Ramos (cell line): ENCODE results near the gene CFI.
"Not testable (repeated sequence)": the region's sequence is repeated elsewhere in the genome, so short reads cannot be mapped to it uniquely, and the experiment has no call there.

Source experiments
- in situ Hi-C: fragments of 300-500 bp; cut with MboI; formaldehyde crosslinking; loops from one replicate; pipeline ENCODE4 v1.14.3; 2022; ENCODE audit warnings: low sequenced_read_pairs; ENCODE audit not compliant: unreplicated experiment

Gene CFI

GRCh38 chr4:109801099-109801789, 555 bp downstream of the CFI start:
- in situ Hi-C loops, result loop anchor here (5.0 kb wide), 1 partner anchor 374 kb away; no protein-coding TSS in a partner anchor

- in situ Hi-C loops, result no loop called here
Observed at GRCh38 chr4:109798866-109799265, 2.9 kb downstream of the CFI start.

DNA sequence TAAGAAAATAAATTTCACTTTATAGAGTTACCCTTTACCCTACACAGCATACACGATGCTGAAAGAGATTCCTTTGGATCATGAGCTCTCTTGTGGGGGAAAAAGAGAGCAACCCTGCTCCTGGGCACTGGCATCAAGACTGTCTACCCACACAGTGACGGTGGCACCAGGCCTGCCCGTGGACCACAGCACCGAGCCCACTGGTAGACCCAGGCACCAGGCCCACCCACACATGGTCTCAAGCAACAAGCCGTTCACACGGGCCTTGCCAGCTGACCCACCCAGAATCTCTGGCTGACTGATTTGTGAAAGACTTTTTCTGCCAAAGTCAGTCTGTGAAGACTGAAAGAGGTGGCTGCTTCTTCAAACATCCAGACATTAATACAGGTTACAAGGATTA, 6.7 kb downstream of the CFI start:
- in situ Hi-C loops, result no loop called here

GRCh38 chr4:109787807-109788206, 14.0 kb downstream of the CFI start:
- in situ Hi-C loops, result no loop called here

GRCh38 chr4:109786846-109787245, 15.0 kb downstream of the CFI start:
- in situ Hi-C loops, result no loop called here

GRCh38 chr4:109782092-109782491, 19.7 kb downstream of the CFI start:
- in situ Hi-C loops, result not testable (repeated sequence)

DNA sequence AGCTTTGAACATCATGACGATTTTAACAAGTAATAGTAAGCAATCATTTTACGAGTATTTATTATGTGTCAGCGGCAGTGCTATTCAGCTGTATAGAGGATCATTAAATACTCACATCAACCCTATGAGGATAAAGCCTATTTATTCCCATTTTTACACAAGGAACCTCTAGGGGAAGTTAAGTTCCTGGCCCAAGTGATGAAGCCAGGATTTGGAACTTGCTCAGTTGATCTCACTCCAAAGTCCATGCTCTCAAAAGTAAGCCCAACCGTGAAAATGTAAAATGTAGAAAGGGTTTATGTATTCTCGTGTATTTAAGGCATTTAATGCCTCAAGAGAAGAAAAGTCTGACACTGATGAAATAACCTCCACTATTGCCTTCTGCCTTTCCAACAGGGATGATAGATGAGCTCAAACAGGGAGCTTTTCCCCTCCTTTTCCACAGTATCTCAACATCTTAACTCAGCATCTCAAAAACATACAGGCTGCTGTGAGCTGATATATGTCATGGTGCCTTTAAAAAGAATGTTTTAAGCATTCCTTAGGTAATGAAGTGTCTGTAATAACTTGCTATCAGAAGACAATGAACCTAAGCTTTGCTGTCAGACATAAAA, 36.9 kb downstream of the CFI start:
- in situ Hi-C loops, result no loop called here

GRCh38 chr4:109764376-109764775, 37.4 kb downstream of the CFI start:
- in situ Hi-C loops, result no loop called here

DNA sequence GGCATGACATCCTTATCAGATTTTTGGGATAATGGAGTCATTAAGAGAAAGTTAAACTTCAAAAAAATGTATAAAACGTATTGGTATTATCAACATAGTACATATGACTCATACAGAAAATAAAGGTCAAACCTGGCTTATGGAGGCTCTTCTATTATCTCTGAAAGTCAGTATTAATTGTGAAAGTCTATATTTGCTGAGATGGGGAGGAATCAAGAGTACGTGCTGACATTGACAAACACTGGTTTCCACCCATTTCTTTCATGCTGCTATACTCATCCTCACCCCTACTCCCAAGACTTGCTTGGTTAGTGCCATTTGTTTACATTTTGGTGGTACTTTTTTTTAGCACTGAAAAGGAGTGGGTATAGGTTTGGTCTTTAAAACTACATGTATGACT, 41.1 kb downstream of the CFI start:
- in situ Hi-C loops, result no loop called here

GRCh38 chr4:109755656-109756055, 46.1 kb downstream of the CFI start:
- in situ Hi-C loops, result no loop called here

DNA sequence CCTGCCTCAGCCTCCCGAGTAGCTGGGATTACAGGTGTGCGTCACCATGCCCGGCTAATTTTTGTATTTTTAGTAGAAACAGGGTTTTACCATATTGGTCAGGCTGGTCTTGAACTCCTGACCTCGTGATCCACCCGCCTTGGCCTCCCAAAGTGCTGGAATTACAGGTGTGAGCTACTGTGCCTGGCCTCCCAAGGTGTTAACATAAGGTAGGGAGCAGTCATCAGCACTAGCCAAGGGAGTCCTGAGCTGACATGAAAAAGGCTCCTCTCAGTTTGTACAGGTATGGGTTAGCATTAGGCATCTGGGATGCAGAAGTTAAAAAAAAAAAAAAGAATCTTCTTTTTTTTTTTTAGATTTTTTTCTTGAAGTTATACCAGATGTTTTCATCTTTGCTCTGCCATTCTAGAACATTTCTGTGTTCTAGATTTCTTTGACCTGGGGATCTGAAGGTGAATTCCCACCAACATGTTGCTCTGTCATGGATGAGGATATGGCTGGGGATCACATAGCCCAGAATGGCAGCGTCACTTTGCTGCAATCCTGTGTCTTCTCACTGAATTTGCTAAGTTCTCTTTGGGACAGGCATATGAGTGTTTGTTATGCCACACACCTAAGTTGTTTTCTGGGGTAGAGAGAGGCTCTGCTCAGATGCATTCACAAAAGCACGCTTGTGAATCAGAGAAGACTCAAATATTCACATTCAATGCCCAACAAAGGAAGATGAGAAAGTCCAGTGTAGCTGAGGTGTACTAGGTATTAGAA, 47.5 kb downstream of the CFI start:
- in situ Hi-C loops, result no loop called here

DNA sequence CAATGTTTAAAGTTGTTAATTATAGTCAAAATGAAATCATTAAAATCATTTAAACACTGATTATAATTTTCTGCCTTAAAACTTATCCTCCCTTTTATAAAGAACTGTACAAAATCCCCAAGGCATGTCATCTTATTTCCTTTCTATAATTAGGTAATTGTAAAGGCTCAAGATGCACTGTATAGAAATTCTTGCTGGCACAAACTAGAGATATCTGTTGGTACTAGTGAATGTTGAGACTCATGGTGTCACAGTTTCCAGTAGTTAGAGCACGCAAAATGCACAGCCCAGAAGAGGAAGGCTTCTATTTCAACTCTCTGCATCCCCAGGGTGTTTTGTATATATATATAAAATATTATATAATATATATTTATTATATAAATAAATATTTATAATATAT, 49.3 kb downstream of the CFI start:
- in situ Hi-C loops, result no loop called here

DNA sequence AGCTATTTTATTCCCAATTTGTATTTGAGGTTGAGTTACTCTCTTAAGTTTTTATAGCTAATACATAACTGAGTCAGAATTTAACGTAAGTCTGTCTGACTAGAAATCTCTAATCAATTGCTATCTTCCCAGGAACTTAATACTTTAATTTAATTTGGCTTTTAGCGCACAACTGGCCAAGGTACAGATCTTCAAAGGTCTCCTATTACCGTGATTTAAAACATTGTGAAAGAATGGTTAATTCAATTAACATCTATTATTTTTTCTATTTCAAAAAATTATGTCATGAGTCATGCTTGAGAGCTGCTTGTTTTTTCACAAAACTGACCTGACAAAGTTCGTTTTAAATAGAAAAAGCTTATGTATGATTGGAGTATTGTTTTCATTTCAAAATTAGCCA, 49.9 kb downstream of the CFI start:
- in situ Hi-C loops, result no loop called here

DNA sequence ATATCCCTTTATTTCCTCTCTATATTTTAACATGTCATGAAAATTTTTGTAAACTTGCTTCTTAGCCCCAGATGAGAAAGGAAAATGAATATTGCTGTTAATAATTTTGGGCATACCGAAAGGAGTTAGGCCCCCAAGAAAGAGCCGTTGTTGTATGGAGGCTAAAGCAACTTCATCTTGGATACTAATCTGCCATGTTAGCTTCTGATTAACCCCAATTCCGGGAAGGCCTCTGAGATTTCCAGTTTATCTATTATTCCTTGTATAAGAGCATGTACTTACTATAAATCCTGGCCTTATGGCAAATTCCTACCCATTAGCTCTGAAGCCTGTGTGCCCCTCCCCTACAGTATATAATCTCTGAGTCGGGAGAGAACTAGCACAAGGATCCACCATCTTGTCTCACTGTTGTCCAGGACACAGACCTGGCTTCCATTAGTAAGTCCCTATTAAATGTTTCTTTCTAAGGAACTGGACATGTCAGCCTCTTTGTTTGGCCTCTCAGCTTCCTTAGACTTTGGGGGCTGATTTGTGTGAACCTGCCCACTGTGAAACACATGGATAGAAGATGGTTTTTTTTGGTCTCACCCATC, 51.1 kb downstream of the CFI start:
- in situ Hi-C loops, result no loop called here

DNA sequence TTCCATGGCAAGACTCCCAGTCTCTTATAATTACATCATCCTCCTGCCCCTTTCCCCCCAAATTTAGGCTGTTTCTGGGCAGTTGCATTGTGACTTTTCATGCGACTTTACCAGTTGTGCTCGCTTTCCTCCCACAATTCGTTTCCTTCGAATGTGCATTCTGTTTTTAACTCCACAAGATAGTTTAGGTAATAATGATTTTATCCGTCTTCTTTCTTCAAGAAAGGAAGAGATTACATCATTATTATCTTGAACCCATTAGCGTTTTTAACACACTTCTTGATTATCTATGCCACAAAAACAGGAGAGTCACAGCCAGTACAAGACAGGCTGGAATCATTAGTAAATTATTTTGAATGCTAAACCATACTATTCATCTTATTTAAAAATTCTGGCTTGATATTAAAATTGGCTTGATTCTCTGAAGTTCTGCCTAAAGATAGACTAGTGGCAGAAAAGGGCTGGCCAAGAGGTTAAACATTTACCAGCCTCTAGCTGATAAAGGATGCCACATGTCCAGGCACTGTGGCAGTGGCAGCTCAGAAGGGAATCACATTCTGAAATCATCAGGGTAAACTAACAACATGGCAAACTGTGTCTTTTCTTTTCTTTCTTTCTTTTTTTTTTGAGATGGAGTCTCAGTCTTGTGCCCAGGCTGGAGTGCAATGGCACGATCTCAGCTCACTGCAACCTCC, 52.3 kb downstream of the CFI start:
- in situ Hi-C loops, result no loop called here

DNA sequence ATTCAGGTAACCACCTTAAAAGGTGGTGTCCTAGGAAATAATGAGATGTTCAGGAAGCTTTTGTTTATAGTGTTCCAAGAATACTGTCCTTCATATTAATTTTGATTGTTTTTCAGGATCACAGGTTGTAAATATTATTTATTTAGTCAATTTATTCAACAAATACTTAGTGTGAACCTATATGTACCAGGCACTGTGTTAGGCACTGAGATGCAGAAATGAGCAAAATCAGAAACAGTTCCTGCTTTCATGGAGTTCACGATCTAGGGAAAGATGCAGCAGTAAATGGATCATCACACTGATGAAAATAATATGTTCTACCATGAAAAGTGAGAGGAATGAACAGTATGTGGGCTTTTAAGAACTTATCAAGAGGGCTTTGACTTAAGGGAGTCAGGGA, 53.7 kb downstream of the CFI start:
- in situ Hi-C loops, result no loop called here

GRCh38 chr4:109746728-109747127, 55.1 kb downstream of the CFI start:
- in situ Hi-C loops, result no loop called here

DNA sequence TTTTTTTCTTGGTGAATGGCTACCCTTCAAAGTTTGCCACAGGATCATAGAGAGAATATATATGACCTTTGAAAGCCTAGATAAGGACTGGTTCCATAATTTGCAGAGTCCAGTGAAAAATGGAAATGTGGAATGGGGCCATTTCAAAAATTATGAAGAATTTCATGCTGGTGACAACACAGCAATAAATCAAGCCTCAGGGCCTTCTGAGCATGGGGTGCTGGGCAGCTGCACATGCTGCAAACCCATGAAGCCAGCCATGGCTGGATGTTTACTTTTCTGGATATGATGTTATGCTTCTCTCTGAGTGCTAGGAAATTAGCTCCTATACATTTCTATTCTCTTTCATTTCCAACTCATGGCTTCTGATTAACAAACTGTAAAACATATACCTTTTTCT, 56.0 kb downstream of the CFI start:
- in situ Hi-C loops, result no loop called here

DNA sequence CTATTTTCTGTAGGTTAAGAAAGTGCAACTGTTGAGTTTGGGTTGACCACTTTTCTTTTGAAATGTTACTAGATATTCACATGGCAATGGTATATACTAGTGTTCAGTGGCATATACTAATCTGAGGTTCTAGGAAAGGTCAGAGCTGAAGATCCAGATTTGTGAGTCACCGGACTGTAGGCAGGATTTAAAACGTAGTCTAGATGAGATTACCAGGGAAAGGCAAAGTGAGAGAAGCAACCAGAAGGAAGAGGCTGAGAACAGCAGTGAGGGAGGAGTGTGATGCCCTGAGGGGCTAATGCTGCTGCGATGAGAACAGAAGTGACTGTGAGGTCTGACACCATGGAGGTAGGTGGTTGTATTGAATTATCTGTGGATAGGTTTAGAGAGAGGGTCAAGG, 62.3 kb downstream of the CFI start:
- in situ Hi-C loops, result no loop called here

DNA sequence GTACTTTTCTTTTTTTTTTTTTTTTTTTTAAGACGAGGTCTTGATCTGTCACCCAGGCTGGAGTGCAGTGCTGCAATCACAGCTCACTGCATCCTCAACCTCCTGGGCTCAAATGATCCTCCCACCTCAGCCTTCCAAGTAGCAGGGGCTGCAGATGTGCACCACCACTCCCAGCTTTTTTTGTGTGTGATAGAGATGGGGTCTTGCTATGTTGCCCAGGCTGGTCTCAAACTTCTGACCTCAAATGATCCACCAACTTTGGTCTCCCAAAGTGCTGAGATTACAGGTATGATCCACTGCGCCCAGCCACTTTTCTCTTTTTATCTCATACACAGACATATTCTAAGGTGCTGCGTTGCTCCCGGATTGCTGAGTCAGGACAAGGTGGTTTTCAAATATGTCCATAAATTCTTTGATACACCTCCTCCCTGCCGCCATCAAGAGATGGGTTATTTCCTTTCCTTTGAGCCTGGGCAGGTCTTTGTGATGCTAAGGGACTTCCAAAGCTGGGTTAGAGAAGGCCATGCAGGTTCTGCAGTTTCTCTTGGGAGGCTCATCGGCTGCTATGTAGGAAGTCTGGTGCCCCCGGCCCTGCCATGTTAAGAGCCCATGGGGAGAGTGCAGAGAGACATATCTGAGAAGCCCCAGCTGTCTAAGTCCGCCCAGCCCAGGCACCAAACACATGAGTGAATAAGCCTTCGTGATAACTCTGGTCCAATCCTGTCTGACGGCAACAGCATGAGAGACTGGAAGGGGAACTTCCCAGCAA, 63.5 kb downstream of the CFI start:
- in situ Hi-C loops, result no loop called here
